Astrocyte (in vitro differentiated cells and primary cell): Measurements from ENCODE around the gene CCDC102B. TPM values are rescaled to one million over a fixed set of nuclear protein-coding genes. Genes with fewer than 3 reads are reported as not detected.

Experiments
- DNase-seq: peaks from one replicate; pipeline ENCODE4 v3.0.0-alpha.2; 2010; ENCODE audit warnings: low read depth
- FAIRE-seq: peaks from 2 replicates; lab custom pipeline; 2011; peaks lifted over from hg19 to GRCh38; lab: Jason Lieb, UNC
- H2AFZ ChIP-seq: 2 replicates; pipeline ENCODE4 v1.6.0; 2012; ENCODE audit warnings: low read depth, low read length, inconsistent platforms
- H3K27ac ChIP-seq: 2 replicates; pipeline ENCODE4 v1.5.1; 2011; ENCODE audit warnings: low read depth, low read length, inconsistent platforms
- H3K27me3 ChIP-seq: 2 replicates; pipeline ENCODE4 v1.6.0; 2011; ENCODE audit warnings: low read length, inconsistent platforms; ENCODE audit not compliant: insufficient read depth
- H3K36me3 ChIP-seq: 2 replicates; pipeline ENCODE4 v1.5.1; 2011; ENCODE audit warnings: low read length, inconsistent platforms; ENCODE audit not compliant: insufficient read depth
- H3K4me1 ChIP-seq: 2 replicates; pipeline ENCODE4 v1.5.1; 2011; ENCODE audit warnings: low read length, inconsistent platforms; ENCODE audit not compliant: insufficient read depth
- H3K4me2 ChIP-seq: 2 replicates; pipeline ENCODE4 v1.6.0; 2012; ENCODE audit warnings: low read length, inconsistent platforms
- H3K4me3 ChIP-seq: 2 replicates; pipeline ENCODE4 v1.5.1; 2011; ENCODE audit warnings: low read depth, mild to moderate bottlenecking, low read length, inconsistent platforms; ENCODE audit not compliant: insufficient read depth
- H3K79me2 ChIP-seq: 2 replicates; pipeline ENCODE4 v1.6.0; 2012; ENCODE audit warnings: mild to moderate bottlenecking, low read length, inconsistent platforms; ENCODE audit not compliant: insufficient read depth
- H3K9ac ChIP-seq: 2 replicates; pipeline ENCODE4 v1.6.0; 2012; ENCODE audit warnings: mild to moderate bottlenecking, low read length, inconsistent platforms
- H3K9me3 ChIP-seq: 2 replicates; pipeline ENCODE4 v1.5.1; 2012; ENCODE audit warnings: low read depth, mild to moderate bottlenecking, low read length, inconsistent platforms; ENCODE audit not compliant: insufficient read depth
- H4K20me1 ChIP-seq: 2 replicates; pipeline ENCODE4 v1.6.0; 2012; ENCODE audit warnings: low read length, inconsistent platforms; ENCODE audit not compliant: insufficient read depth
- H3K27ac Mint-ChIP-seq: one replicate; pipeline ENCODE4 v1.8.0; 2021; ENCODE audit warnings: mild to moderate bottlenecking, mixed read lengths; ENCODE audit not compliant: unreplicated experiment
- H3K27me3 Mint-ChIP-seq: one replicate; pipeline ENCODE4 v1.8.0; 2021; ENCODE audit warnings: low read depth, mixed read lengths; ENCODE audit not compliant: unreplicated experiment
- H3K36me3 Mint-ChIP-seq: one replicate; pipeline ENCODE4 v1.8.0; 2021; ENCODE audit warnings: low read depth, mixed read lengths; ENCODE audit not compliant: unreplicated experiment
- H3K4me1 Mint-ChIP-seq: one replicate; pipeline ENCODE4 v1.8.0; 2021; ENCODE audit warnings: low read depth, mixed read lengths; ENCODE audit not compliant: unreplicated experiment
- H3K4me3 Mint-ChIP-seq: one replicate; pipeline ENCODE4 v1.8.0; 2021; ENCODE audit warnings: mild to moderate bottlenecking, moderate library complexity, mixed read lengths; ENCODE audit not compliant: unreplicated experiment
- H3K9me3 Mint-ChIP-seq: one replicate; pipeline ENCODE4 v1.8.0; 2021; ENCODE audit warnings: mild to moderate bottlenecking, mixed read lengths; ENCODE audit not compliant: unreplicated experiment
- EZH2 ChIP-seq: IDR thresholded peaks from 2 replicates; pipeline ENCODE4 v1.6.1; 2012; ENCODE audit warnings: mild to moderate bottlenecking, low read length, inconsistent platforms; ENCODE audit not compliant: insufficient read depth
- total RNA-seq: library from RNA; stranded (reverse); gene quantifications from 2 replicates; pipeline ENCODE4 v1.2.1, GENCODE V29; 2021
- TF ChIP-seq, protein P1 (sequence below): IDR thresholded peaks from 2 replicates; pipeline ENCODE4 v1.5.1; 2011; ENCODE audit warnings: low read depth, mild to moderate bottlenecking, inconsistent platforms, low read length, moderate library complexity; ENCODE audit not compliant: insufficient read depth

The CCDC102B gene
- total RNA-seq, 1 donor from 2014 or later: 7.9 TPM

DNA sequence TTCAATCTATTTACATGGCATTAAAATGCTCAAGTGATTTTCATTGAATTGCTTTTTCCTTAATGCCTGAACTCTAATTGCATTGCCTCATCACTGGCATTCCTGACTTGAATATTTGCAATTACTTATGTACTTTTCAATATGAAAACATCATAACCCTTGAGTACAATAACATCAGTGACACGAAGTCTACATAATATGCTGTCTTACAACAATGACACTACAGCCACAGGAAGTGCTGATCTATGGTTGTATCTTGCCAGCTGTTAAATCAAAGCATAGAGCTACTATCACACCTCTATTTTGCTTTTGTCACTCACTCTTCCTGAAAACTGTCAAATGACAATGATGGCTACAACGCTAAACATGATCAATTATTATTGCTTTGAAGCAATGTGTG lies 156.9 kb downstream of the CCDC102B start:
- Histone ChIP-seq H3K27ac (no peak overlapping the region), H3K79me2 (no peaks in the 10 kb centered on the region), H3K9ac (no peak overlapping the region), H3K4me2 (no peak overlapping the region), H3K27me3 (no peaks in the 10 kb centered on the region), H3K36me3 (no peaks in the 10 kb centered on the region), H4K20me1 (no peaks in the 10 kb centered on the region), H3K9me3 (no peaks in the 10 kb centered on the region), H3K4me3 (no peak overlapping the region), H3K4me1 (no peaks in the 10 kb centered on the region), H2AFZ (no peak overlapping the region)
- Mint-ChIP-seq H3K9me3 (no peaks in the 10 kb centered on the region), H3K4me3 (no peak overlapping the region), H3K27me3 (no peaks in the 10 kb centered on the region), H3K36me3 (no peaks in the 10 kb centered on the region), H3K4me1 (no peaks in the 10 kb centered on the region), H3K27ac (no peak overlapping the region)
- DNase-seq (no peak), FAIRE-seq (no peak)
- no peak for TF ChIP-seq EZH2
- TF ChIP-seq, protein P1, sequence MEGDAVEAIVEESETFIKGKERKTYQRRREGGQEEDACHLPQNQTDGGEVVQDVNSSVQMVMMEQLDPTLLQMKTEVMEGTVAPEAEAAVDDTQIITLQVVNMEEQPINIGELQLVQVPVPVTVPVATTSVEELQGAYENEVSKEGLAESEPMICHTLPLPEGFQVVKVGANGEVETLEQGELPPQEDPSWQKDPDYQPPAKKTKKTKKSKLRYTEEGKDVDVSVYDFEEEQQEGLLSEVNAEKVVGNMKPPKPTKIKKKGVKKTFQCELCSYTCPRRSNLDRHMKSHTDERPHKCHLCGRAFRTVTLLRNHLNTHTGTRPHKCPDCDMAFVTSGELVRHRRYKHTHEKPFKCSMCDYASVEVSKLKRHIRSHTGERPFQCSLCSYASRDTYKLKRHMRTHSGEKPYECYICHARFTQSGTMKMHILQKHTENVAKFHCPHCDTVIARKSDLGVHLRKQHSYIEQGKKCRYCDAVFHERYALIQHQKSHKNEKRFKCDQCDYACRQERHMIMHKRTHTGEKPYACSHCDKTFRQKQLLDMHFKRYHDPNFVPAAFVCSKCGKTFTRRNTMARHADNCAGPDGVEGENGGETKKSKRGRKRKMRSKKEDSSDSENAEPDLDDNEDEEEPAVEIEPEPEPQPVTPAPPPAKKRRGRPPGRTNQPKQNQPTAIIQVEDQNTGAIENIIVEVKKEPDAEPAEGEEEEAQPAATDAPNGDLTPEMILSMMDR: no peak

GRCh38 chr18:68956650-68957049 lies 158.8 kb downstream of the CCDC102B start:
- FAIRE-seq (no peak), DNase-seq (no peak)
- Histone ChIP-seq H3K27me3 (no peaks in the 10 kb centered on the region), H3K27ac (no peak overlapping the region), H3K4me1 (no peaks in the 10 kb centered on the region), H2AFZ (no peak overlapping the region), H3K9ac (no peak overlapping the region), H3K9me3 (no peaks in the 10 kb centered on the region), H3K36me3 (no peaks in the 10 kb centered on the region), H3K4me2 (no peak overlapping the region), H4K20me1 (no peaks in the 10 kb centered on the region), H3K4me3 (no peak overlapping the region), H3K79me2 (no peaks in the 10 kb centered on the region)
- Mint-ChIP-seq H3K9me3 (no peaks in the 10 kb centered on the region), H3K4me1 (no peaks in the 10 kb centered on the region), H3K36me3 (no peaks in the 10 kb centered on the region), H3K4me3 (no peak overlapping the region), H3K27me3 (no peaks in the 10 kb centered on the region), H3K27ac (no peak overlapping the region)
- TF ChIP-seq EZH2: no peak
- TF ChIP-seq, protein P1: no peak

DNA sequence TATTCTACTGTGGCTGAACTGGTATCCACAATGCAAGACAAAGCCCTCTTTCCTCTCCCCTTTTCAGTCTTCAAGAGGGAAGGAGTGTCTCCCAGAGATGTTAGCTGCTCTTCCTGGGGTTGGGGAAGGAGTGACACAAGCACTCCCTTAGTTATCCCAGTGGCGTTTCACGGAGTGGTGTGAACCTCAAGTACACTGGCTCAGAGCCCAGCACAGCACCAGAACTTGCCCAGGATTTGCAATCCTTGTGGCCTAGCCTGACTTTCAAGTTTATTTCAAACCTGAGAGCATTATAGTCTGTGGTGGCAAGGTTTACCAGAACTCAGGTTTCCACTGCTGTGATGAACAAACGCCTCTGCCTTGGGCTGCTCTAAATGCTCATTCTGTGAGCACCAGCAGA lies 162.5 kb downstream of the CCDC102B start:
- FAIRE-seq: no peak

More for the DNA sequence above, 162.5 kb downstream of the CCDC102B start:
- H3K4me3 Mint-ChIP-seq: no peak overlapping the region
- Histone ChIP-seq H3K79me2 (no peaks in the 10 kb centered on the region), H4K20me1 (no peaks in the 10 kb centered on the region), H2AFZ (no peak overlapping the region), H3K27ac (no peak overlapping the region), H3K9ac (no peak overlapping the region), H3K36me3 (no peaks in the 10 kb centered on the region), H3K9me3 (no peaks in the 10 kb centered on the region), H3K27me3 (no peaks in the 10 kb centered on the region), H3K4me3 (no peak overlapping the region), H3K4me1 (no peaks in the 10 kb centered on the region), H3K4me2 (no peak overlapping the region)
- H3K27ac Mint-ChIP-seq: no peak overlapping the region
- no peaks in the 10 kb centered on the region for H3K4me1 Mint-ChIP-seq
- DNase-seq: no peak
- H3K36me3 Mint-ChIP-seq: no peaks in the 10 kb centered on the region
- no peaks in the 10 kb centered on the region for H3K9me3 Mint-ChIP-seq
- TF ChIP-seq, protein P1: no peak
- TF ChIP-seq EZH2: no peak
- no peaks in the 10 kb centered on the region for H3K27me3 Mint-ChIP-seq
